T-helper 17 cell (primary cell): Measurements from ENCODE around the gene NUDT15. TPM values are rescaled to one million over a fixed set of nuclear protein-coding genes. Genes with fewer than 3 reads are reported as not detected.
"Not testable (repeated sequence)": the region's sequence is repeated elsewhere in the genome, so short reads cannot be mapped to it uniquely, and the experiment has no call there.

ENCODE experiments used
- ATAC-seq: fragments of 150-1000 bp; cut with Tn5 transposase; 2 replicates; pipeline ENCODE4 v1.10.0; 2021; ENCODE audit warnings: mild to moderate bottlenecking, moderate library complexity
- DNase-seq, 3 donors: peaks; one replicate each; pipeline versions ENCODE4 v3.0.0 to v3.0.0-alpha.2; 2020 to 2021
- H3K9me3 ChIP-seq: one replicate; pipeline ENCODE4 v1.7.0; 2013; ENCODE audit warnings: low read length, mild to moderate bottlenecking; ENCODE audit not compliant: control insufficient read depth, poor library complexity, severe bottlenecking
- H3K27ac Mint-ChIP-seq: one replicate; pipeline ENCODE4 v1.8.0; 2022; ENCODE audit warnings: mild to moderate bottlenecking, moderate library complexity, mixed read lengths
- H3K27me3 Mint-ChIP-seq: one replicate; pipeline ENCODE4 v1.8.0; 2022; ENCODE audit warnings: mixed read lengths
- H3K36me3 Mint-ChIP-seq: one replicate; pipeline ENCODE4 v1.8.0; 2022; ENCODE audit warnings: low read depth, mixed read lengths
- H3K4me1 Mint-ChIP-seq: one replicate; pipeline ENCODE4 v1.8.0; 2022; ENCODE audit warnings: mild to moderate bottlenecking, mixed read lengths
- H3K4me3 Mint-ChIP-seq: one replicate; pipeline ENCODE4 v1.8.0; 2022; ENCODE audit warnings: mild to moderate bottlenecking, moderate library complexity, mixed read lengths
- total RNA-seq, 4 donors: library from RNA in 2 of 4; stranded (reverse) in 2 of 4; gene quantifications; one replicate each; pipeline ENCODE4 v1.2.3 and lab custom pipeline; 2022 to 2026

NUDT15 gene
- total RNA-seq, 2 donors from 2014 or later: 10.1 to 10.6 TPM

DNA sequence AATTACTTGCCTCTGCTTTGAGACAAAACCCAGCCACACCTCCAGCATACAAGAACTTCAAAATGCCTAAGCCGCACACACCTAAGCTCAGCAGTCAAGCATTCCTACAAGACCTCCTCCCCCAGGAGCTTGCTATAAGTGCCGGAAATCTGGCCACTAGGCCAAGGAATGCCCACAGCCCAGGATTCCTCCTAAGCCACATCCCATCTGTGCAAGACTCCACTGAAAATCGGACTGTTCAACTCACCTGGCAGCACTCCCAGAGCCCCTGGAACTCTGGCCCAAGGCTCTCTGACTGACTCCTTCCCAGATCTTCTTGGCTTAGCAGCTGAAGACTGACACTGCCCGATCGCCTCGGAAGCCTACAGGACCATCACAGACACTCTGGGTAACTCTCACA lies 21.0 kb downstream of the NUDT15 start:
- H3K27me3 Mint-ChIP-seq: not testable (repeated sequence)

DNA sequence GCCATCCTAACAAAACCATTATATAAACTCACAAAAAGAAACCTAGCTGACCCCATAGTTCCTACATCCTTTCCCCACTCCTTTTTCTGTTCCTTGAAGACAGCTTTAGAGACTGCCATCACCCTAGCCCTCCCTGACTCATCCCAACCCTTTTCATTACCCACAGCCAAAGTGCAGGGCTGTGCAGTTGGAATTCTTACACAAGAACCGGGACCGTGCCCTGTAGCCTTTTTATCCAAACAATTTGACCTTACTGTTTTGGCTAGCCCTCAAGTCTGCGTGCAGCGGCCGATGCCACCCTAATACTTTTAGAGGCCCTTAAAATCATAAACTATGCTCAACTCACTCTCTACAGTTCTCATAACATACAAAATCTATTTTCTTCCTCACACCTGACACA lies 22.4 kb downstream of the NUDT15 start:
- not testable (repeated sequence) for H3K27me3 Mint-ChIP-seq, H3K9me3 ChIP-seq, H3K36me3 Mint-ChIP-seq, ATAC-seq, DNase-seq
- Mint-ChIP-seq H3K4me3 (peak overlapping the region; percentile 41), H3K4me1 (peaks cover 32% of the 10 kb centered on the region), H3K27ac (peak overlapping the region; percentile 90)

More for the DNA sequence above, 21.0 kb downstream of the NUDT15 start:
- H3K4me1 Mint-ChIP-seq: peaks cover 32% of the 10 kb centered on the region
- ATAC-seq, DNase-seq, H3K4me3 Mint-ChIP-seq, H3K9me3 ChIP-seq, H3K36me3 Mint-ChIP-seq: not testable (repeated sequence)
- H3K27ac Mint-ChIP-seq: peak overlapping the region; percentile 93

DNA sequence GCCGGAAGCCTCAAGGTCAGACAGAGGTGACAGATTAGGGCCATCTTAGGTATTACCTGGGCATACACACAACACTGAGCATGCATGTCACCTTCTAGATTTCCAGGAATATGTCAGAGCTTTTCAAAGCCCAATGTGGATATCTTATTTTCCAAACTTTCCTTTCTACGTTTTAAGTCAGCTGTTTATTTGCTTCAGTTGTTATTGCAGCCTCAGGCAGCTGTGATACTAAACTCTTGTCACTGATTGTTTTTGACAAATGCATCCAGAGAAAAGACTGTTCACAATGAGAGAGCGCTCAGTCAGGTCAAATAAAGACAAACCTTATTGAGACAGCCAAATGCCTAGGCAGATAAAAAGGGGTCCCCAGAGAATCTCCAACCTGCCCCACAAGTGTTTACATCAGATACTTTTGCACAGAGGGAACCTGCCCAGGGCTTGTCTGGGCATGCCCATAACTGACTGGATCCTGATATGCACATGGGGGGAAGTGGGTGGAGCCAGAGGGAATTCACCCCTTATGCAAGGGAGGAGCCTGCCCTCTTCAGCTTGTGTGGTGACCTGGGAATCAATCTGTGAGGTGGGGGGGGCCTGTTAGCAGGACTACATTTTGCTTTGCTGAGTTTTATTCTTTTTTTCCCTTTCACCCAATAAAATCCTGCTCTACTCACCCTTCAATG lies 28.9 kb downstream of the NUDT15 start:
- Mint-ChIP-seq H3K27me3 (no peaks in the 10 kb centered on the region), H3K4me1 (peaks cover 5% of the 10 kb centered on the region), H3K27ac (no peak overlapping the region), H3K4me3 (no peak overlapping the region), H3K36me3 (peaks cover 3% of the 10 kb centered on the region)
- ATAC-seq: peak; percentile 47
- no peak for DNase-seq
- peaks cover 2% of the 10 kb centered on the region for H3K9me3 ChIP-seq

DNA sequence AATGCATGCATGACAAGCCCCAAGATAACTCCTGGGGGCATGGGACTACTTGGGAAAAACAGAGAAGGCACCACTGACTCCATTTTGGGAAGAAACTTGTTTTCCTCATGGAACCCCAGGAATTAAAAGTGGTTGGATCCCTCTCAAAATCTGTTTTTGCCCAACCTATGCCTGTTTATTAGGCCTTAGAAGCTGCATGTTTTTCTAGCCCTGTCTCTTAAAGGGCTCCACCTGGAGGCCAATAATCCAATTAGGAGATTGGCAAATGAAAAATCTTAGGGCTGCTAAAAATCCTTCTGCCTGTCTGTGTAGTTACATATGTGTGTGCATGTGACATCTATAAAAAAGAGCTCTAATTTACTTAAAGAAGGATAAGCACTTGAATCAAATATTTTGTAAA lies 30.5 kb downstream of the NUDT15 start:
- Mint-ChIP-seq H3K27me3 (no peaks in the 10 kb centered on the region), H3K36me3 (peaks cover 5% of the 10 kb centered on the region), H3K4me3 (no peak overlapping the region), H3K4me1 (peaks cover 3% of the 10 kb centered on the region), H3K27ac (peak overlapping the region; percentile 8)
- H3K9me3 ChIP-seq: peaks cover 2% of the 10 kb centered on the region
- no peak for ATAC-seq
- no peak for DNase-seq

DNA sequence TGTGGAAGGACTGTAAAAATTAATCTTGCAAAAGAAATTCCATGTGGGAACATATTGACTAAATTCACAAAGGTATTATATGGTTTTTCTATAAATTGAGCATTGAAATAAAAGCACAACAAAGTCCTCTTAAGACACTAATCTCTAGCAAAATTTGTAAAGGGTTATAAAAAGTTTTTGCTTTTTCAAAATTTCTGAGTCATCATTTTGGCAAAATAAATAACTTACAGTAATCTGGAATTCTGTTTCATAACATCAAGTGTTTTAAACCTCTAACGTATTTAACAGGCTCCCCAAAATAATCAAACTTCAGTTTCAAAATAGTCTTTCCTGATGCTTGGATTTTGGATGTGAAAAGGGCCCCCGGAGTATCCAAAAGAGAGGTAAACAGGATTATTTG lies 31.4 kb downstream of the NUDT15 start:
- Mint-ChIP-seq H3K27me3 (no peaks in the 10 kb centered on the region), H3K27ac (no peak overlapping the region), H3K4me3 (no peak overlapping the region), H3K4me1 (peaks cover 3% of the 10 kb centered on the region), H3K36me3 (peaks cover 5% of the 10 kb centered on the region)
- ATAC-seq: no peak
- peaks cover 2% of the 10 kb centered on the region for H3K9me3 ChIP-seq
- no peak for DNase-seq

DNA sequence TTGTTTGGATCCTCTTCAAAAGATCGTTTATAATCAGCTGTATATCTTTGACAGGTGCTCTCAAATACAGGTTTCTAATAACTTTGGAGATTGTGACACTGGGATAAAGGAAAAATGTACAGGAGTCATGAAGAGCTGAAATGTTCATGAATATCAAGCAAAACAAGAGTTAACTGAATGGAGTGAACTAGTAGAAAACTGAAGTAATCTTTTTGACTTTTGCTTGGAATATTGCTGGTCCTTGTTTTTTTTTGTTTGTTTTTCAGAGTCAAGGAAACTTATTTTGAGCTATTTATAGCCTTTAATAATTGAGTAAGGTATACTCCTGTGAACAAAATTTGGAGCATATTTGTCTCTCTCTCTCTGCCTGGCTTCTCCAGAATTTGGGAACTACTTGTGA lies 32.0 kb downstream of the NUDT15 start:
- peaks cover 2% of the 10 kb centered on the region for H3K9me3 ChIP-seq
- H3K4me3 Mint-ChIP-seq: no peak overlapping the region
- no peak overlapping the region for H3K27ac Mint-ChIP-seq
- no peaks in the 10 kb centered on the region for H3K27me3 Mint-ChIP-seq
- peaks cover 5% of the 10 kb centered on the region for H3K36me3 Mint-ChIP-seq
- no peak for DNase-seq
- no peak for ATAC-seq
- peaks cover 3% of the 10 kb centered on the region for H3K4me1 Mint-ChIP-seq

DNA sequence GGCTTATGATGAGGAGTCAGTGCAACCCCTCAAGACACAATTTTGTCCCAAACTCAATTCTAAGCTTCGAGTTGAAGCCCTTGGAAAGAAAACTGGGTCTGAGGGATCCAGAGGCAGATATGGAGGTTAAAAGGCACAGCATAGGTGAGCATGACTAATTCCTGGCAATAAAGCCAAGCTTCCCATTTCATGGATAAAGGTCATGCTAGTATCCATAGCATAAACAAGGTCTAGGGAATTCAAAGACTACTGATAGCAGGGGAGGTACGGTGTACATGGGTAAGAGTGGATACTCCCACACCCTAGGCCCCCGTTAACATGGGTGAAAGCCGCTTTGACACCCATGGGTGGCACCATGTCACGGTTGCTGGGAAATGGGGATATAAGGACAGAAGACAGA lies 33.4 kb downstream of the NUDT15 start:
- ATAC-seq (no peak), DNase-seq (no peak)
- peak overlapping the region; percentile 39 for H3K27ac Mint-ChIP-seq
- no peak overlapping the region for H3K4me3 Mint-ChIP-seq
- no peaks in the 10 kb centered on the region for H3K27me3 Mint-ChIP-seq
- peaks cover 3% of the 10 kb centered on the region for H3K4me1 Mint-ChIP-seq
- peaks cover 2% of the 10 kb centered on the region for H3K9me3 ChIP-seq
- peaks cover 7% of the 10 kb centered on the region for H3K36me3 Mint-ChIP-seq

DNA sequence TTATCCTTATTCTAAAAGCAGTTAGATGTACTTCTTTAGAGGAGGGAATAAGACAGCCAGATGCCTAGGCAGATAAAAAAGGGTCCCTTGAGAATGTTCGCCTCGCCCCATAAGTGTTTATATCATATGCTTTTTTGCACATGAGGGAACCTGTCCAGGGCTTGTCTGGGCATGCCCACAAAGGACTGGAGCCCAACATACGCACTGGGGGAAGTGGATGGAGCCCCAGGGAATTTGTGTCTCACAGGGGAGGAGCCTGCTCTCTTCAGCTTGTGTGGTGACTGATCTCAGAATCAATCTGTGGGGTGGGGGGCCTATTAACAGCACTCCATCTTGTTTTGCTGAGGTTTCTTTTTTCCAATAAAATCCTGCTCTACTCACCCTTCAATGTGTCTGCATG lies 34.8 kb downstream of the NUDT15 start:
- H3K9me3 ChIP-seq: peaks cover 2% of the 10 kb centered on the region
- Mint-ChIP-seq H3K4me1 (peaks cover under 1% of the 10 kb centered on the region), H3K27ac (no peak overlapping the region), H3K4me3 (no peak overlapping the region), H3K27me3 (no peaks in the 10 kb centered on the region), H3K36me3 (peaks cover 7% of the 10 kb centered on the region)
- ATAC-seq (no peak), DNase-seq (no peak)

DNA sequence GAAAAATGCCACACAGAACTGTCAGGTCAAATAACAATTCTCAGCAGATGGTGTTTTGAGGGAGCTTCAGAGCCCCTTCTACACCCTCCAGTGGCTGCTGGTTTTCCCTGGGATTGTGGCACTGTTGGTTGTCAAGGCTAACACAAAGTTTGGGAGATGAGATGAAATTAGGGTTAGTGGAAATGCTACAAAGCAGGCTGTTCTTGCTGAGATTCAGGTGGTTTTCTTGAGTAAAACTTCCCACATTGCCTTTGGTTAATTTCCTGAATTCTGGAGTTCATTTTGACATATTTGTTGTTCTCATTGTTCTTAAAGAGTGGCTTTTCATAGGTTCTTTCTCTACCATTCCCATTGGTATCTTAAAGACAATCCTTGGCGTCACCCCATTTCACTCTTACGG lies 35.3 kb downstream of the NUDT15 start:
- H3K27me3 Mint-ChIP-seq: no peaks in the 10 kb centered on the region
- peaks cover 2% of the 10 kb centered on the region for H3K9me3 ChIP-seq
- no peaks in the 10 kb centered on the region for H3K4me1 Mint-ChIP-seq
- DNase-seq (no peak), ATAC-seq (no peak)
- peaks cover 7% of the 10 kb centered on the region for H3K36me3 Mint-ChIP-seq
- no peak overlapping the region for H3K27ac Mint-ChIP-seq
- no peak overlapping the region for H3K4me3 Mint-ChIP-seq

DNA sequence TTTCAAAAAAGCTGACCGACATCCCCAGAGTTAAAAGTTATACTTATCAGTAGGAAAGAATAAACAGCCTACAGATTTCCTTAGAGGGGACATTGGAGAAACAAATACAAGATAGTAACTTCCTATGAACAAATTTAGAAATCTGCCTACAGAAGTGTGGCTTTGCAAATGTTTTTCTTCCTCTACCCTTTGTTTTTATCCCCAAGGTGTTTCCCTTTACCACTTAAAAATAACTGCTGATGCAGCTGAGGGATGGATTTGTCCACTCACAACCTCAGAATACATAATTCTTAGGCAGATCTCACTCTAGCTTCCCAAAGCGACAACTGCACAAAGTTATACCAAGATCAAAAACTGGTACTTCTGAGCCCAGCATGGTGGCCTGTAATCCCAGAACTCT lies 36.5 kb downstream of the NUDT15 start:
- ATAC-seq (no peak), DNase-seq (no peak)
- Mint-ChIP-seq H3K4me3 (no peak overlapping the region), H3K27me3 (no peaks in the 10 kb centered on the region), H3K27ac (no peak overlapping the region), H3K4me1 (no peaks in the 10 kb centered on the region), H3K36me3 (peaks cover 7% of the 10 kb centered on the region)
- H3K9me3 ChIP-seq: peaks cover 2% of the 10 kb centered on the region

DNA sequence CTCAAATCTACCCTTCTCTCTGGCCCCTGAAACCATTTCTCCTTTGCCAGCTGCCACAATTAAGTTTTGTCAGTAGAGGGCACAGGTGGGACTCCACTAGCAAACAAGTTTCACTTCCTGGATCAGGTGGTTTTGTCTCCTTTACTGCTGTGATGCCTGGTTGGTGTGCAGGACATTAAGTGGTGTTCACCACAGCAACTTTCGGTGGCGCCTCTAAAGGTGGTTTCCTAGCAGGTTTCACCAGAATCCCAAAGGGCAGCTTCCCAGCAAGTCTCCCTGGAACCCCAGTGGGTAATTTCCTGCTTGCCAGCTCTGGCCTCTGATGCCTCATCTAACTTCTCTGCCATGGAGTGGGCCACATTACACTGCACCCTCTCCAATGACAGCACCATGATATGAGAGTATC lies 40.7 kb downstream of the NUDT15 start:
- Mint-ChIP-seq H3K4me1 (peaks cover 2% of the 10 kb centered on the region), H3K36me3 (peaks cover 5% of the 10 kb centered on the region), H3K27ac (no peak overlapping the region), H3K4me3 (no peak overlapping the region), H3K27me3 (no peaks in the 10 kb centered on the region)
- ATAC-seq (peak; percentile 87), DNase-seq (no peak)
- no peaks in the 10 kb centered on the region for H3K9me3 ChIP-seq

DNA sequence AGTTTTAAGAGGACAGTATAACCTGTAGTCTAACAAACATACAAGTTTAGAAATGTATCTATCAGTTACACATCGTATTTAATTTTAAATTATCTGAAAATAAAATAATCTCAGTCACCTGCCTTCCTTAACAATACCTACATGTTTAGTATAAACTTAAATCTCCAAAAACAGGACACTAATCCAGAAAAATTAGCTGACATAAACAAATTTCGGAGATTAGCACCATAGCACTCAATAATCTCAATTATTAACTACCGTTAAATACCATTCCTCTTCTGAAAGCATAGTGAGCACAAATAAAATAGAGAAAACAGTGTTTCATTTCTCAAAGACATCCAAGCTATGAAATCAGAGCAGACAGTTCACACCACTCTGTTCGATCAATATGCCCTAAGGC lies 44.2 kb downstream of the NUDT15 start:
- H3K4me1 Mint-ChIP-seq: peaks cover 2% of the 10 kb centered on the region
- ATAC-seq (no peak), DNase-seq (no peak)
- no peaks in the 10 kb centered on the region for H3K9me3 ChIP-seq
- H3K27me3 Mint-ChIP-seq: no peaks in the 10 kb centered on the region
- H3K27ac Mint-ChIP-seq: no peak overlapping the region
- H3K4me3 Mint-ChIP-seq: no peak overlapping the region
- peaks cover 2% of the 10 kb centered on the region for H3K36me3 Mint-ChIP-seq

DNA sequence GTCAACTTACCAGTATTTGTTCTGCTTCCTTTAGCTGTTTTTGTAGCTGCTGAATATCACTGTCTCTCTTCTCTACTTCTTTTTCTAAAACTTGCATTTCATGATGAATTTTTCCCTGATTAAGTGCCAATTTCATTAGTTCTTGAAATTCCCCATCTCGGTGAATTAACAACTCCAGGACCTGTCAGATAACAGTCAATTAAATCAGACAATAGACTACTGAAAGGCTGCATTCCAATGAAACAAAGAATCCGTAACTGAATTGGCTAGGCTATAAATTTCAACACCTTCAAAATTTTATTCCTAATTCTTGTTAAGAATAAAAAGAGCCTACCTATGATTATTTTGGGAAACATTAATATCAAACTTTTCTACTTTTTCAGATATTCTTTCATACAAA lies 48.7 kb downstream of the NUDT15 start:
- Mint-ChIP-seq H3K4me3 (no peak overlapping the region), H3K36me3 (peaks cover 2% of the 10 kb centered on the region), H3K4me1 (peaks cover 8% of the 10 kb centered on the region), H3K27me3 (no peaks in the 10 kb centered on the region), H3K27ac (no peak overlapping the region)
- DNase-seq (no peak), ATAC-seq (no peak)
- no peaks in the 10 kb centered on the region for H3K9me3 ChIP-seq

DNA sequence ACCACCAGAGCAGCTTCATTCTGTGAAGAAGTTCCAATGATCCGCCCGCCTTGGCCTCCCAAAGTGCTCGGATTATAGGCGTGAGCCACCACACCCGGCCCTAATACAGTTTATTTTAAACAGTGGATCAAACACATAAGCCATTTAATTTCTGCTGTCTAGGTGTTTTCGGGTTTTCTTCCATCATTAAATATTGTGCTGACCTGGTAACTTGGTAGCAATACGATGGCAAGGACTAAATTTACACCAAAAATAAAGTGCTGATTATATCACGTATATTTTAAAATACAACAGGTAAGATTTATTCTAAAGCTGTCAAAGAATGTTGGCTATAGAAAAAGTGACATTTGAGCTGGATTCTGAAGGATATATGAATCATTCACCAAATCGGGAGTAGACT lies 56.1 kb downstream of the NUDT15 start:
- Mint-ChIP-seq H3K36me3 (peaks cover 6% of the 10 kb centered on the region), H3K4me3 (peak overlapping the region; percentile 98), H3K27ac (peak overlapping the region; percentile 97), H3K4me1 (peaks cover 31% of the 10 kb centered on the region), H3K27me3 (no peaks in the 10 kb centered on the region)
- DNase-seq: no peak
- H3K9me3 ChIP-seq: no peaks in the 10 kb centered on the region
- ATAC-seq: no peak
